H1 (cell line): ENCODE results near the gene RANGRF. TPM values are rescaled to one million over a fixed set of nuclear protein-coding genes. Genes with fewer than 3 reads are reported as not detected.

Experiments
- GTF2F1 ChIP-seq: IDR thresholded peaks from 2 replicates; pipeline ENCODE4 v1.6.1; 2012; ENCODE audit warnings: low read depth, low read length, improper control_type of control experiment, borderline replicate concordance
- KDM4A ChIP-seq: IDR thresholded peaks from one replicate; pipeline ENCODE4 v1.7.1; 2012; ENCODE audit warnings: low read depth, mild to moderate bottlenecking, moderate library complexity, low read length, inconsistent platforms; ENCODE audit not compliant: severe bottlenecking
- polyA plus RNA-seq, 7 experiments: library from polyadenylated mRNA; depleted of rRNA in 3 of 7; stranded (reverse) in 5 of 7; unstranded in 2 of 7; fragments of >200 nt in 5 of 7; fragments of 200-250 nt in 2 of 7; gene quantifications; 1 replicate in 5 of 7; 2 replicates in 1 of 7; 4 replicates in 1 of 7; pipeline versions ENCODE4 v1.2.1 to v1.2.3, GENCODE V29; 2011 to 2013; ENCODE audit warnings: missing spikeins in 2 of 7, mixed read lengths in 2 of 7
- total RNA-seq: library from RNA; stranded (reverse); fragmentation: NEBNext Ultra II Directional; extraction: Animal tissue kit (Norgen Biotek cat#: 25700); gene quantifications from 2 replicates; pipeline ENCODE4 v1.2.1, GENCODE V29; 2021

RANGRF gene
- total and polyA plus RNA-seq, 2 of the 8 experiments (the other 6 are each of a cell fraction or from before 2014, with no cell fraction given): 36.9 to 49.6 TPM

GRCh38 chr17:8310601-8311123 lies 22.2 kb downstream of the RANGRF start (continued):
- TF ChIP-seq GTF2F1 (no peak), KDM4A (no peak)
- TF ChIP-seq, all 59 proteins: peak for 0
